ENCODE measurements around the gene ATP1B3.
"Not testable (repeated sequence)": the region's sequence is repeated elsewhere in the genome, so short reads cannot be mapped to it uniquely, and the experiment has no call there.

ATP1B3 gene

GRCh38 chr3:141909408-141909807 lies 33.0 kb downstream of the ATP1B3 start:
- no peak for DNase-seq

- not testable (repeated sequence) for DNase-seq
Measured at GRCh38 chr3:141909986-141910385, 33.5 kb downstream of the ATP1B3 start.

GRCh38 chr3:141913150-141913811 lies 36.8 kb downstream of the ATP1B3 start:
- no peak for DNase-seq

- DNase-seq: no peak
Measured at GRCh38 chr3:141914311-141914710, 37.9 kb downstream of the ATP1B3 start.

GRCh38 chr3:141915016-141915415 lies 38.6 kb downstream of the ATP1B3 start:
- no peak for DNase-seq

- DNase-seq: no peak
Measured at GRCh38 chr3:141915766-141916165, 39.3 kb downstream of the ATP1B3 start.

GRCh38 chr3:141920701-141921100 lies 44.3 kb downstream of the ATP1B3 start:
- DNase-seq: no peak

- DNase-seq: no peak
Measured at GRCh38 chr3:141921316-141921715, 44.9 kb downstream of the ATP1B3 start.

- DNase-seq: not testable (repeated sequence)
Measured at GRCh38 chr3:141925677-141926076, 49.2 kb downstream of the ATP1B3 start.

- DNase-seq: no peak
Measured at GRCh38 chr3:141926929-141927328, 50.5 kb downstream of the ATP1B3 start.

- no peak for DNase-seq
Measured at GRCh38 chr3:141928631-141929270, 52.3 kb downstream of the ATP1B3 start.

- DNase-seq: no peak
Measured at GRCh38 chr3:141929341-141929995, 53.0 kb downstream of the ATP1B3 start.

GRCh38 chr3:141930801-141931200 lies 54.4 kb downstream of the ATP1B3 start:
- no peak for DNase-seq

GRCh38 chr3:141933421-141934300 lies 57.2 kb downstream of the ATP1B3 start:
- DNase-seq: no peak

- DNase-seq: no peak
Measured at GRCh38 chr3:141934354-141934753, 57.9 kb downstream of the ATP1B3 start.

GRCh38 chr3:141938011-141938500 lies 61.6 kb downstream of the ATP1B3 start:
- DNase-seq: no peak

GRCh38 chr3:141939759-141940158 lies 63.3 kb downstream of the ATP1B3 start:
- no peak for DNase-seq

- no peak for DNase-seq
Measured at GRCh38 chr3:141940194-141940776, 63.8 kb downstream of the ATP1B3 start.

- no peak for DNase-seq
Measured at GRCh38 chr3:141941093-141941492, 64.7 kb downstream of the ATP1B3 start.

GRCh38 chr3:141942006-141942405 lies 65.6 kb downstream of the ATP1B3 start:
- DNase-seq: no peak

GRCh38 chr3:141945726-141946485 lies 69.5 kb downstream of the ATP1B3 start:
- DNase-seq: no peak

- no peak for DNase-seq
Measured at GRCh38 chr3:141949399-141949798, 73.0 kb downstream of the ATP1B3 start.

Measured in NCI-H1417 treated with DMSO at 0.1 percent for 48 hours (cell line).